GM19099 (cell line): ENCODE results near the gene EYA2.

ENCODE experiments used
- POLR2A ChIP-seq: IDR thresholded peaks from 3 replicates; pipeline ENCODE4 v1.6.1; 2011; ENCODE audit warnings: low read depth; ENCODE audit not compliant: insufficient read length; ENCODE audit errors: extremely low read depth

Gene EYA2

DNA sequence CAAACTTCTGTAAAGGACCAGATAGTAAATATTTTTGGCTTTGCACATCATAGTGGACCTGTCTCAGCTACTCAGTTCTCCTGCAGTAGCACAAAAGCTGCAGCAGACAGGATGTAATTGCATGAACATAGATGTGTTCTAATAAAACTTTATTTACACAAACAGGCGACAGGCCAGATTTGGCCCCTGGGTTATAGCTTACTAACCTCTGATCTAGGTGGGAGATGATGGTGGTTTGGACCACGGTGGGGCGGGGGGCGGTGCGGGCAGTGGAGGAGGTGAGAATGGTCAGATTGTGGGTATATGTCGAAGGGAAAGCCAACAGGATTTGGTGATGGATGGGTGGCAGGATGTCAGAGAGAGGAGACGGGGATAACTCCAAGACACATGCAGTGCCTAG is 265.6 kb downstream of the EYA2 start:
- no peak for TF ChIP-seq POLR2A

- TF ChIP-seq POLR2A: no peak
These were observed 266.3 kb downstream of the EYA2 start for GRCh38 chr20:47160992-47161391.

DNA sequence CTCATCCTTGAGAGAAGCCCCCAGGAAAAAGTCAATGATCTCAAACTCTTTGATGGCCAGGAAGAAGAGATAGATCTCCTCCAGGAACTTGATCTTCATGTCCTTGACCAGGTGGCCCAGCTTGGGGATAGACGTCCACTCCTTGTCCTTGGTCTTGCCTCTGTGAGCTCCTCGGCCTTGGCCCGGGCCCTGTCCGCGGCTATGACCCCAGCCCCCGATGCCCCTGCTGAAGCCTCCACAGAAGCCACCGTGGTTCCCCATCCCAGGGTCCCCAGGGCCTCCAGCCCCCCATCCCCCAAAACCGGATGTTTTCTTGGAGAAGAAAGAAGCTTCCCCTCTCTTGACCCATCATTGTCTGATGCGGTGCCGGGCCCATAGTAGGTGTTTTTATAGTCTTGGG is 266.8 kb downstream of the EYA2 start:
- TF ChIP-seq POLR2A: no peak

DNA sequence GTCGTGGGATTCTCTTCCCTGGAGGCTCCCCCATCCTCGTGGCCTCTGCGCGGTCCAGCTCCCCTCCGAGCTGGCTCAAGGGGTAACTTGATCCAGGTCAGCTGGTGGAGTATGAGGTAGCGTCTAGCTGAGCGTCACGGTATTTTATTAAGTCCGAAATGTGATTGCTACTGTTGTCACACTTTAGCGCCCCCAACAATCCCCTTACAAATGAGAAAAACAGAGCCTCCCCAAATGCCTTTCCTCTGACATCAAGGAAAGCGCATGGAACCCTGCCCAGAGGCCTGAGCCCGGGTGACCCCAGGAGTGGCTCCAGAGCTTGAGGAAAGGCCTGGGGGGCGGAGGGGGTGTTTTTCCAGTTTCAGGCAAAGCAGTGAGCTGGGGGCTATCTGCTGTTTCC is 269.5 kb downstream of the EYA2 start:
- no peak for TF ChIP-seq POLR2A

DNA sequence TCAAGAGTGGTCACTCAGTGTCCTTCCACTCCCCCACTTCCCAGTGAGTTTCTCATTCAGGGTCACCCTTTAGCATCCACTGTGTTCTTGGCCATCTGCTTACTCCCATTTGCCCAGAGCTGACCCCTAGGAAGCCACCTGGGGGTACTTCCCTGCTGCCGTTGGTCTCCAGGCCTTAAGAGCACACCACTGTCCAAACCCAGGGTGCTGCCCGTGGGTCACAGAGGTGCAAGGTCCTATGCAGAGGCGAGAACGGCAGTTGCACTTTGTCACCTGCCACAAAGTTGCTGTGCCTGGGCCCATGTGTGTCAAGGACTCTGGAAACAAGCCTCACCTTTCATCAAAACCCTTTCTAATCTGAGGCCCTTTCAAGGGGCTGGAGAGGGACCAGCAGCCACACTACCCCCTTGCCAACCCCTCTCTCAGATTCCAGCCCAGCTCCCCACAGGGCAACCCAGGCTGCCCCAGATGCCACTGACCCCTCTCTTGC is 270.8 kb downstream of the EYA2 start:
- TF ChIP-seq POLR2A: no peak

DNA sequence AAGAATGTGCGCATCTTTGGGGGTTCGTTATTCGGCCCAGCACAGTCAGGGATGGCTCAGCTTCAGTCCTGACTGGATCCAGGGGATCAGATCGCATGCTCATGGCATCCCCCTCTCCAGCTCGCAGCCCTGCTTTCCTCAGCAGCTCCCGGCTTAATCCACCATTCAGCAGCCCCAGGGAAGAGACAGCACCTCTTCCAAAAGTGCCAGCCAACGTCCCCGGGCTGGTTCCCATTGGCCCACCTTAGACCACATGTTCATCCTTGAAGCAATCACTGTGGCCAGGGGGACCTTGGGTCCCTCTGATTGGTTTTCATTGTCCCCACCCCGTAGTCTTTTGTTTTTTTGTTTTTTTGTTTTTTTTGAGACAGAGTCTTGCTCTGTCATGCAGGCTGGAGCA is 273.2 kb downstream of the EYA2 start:
- TF ChIP-seq POLR2A: no peak

DNA sequence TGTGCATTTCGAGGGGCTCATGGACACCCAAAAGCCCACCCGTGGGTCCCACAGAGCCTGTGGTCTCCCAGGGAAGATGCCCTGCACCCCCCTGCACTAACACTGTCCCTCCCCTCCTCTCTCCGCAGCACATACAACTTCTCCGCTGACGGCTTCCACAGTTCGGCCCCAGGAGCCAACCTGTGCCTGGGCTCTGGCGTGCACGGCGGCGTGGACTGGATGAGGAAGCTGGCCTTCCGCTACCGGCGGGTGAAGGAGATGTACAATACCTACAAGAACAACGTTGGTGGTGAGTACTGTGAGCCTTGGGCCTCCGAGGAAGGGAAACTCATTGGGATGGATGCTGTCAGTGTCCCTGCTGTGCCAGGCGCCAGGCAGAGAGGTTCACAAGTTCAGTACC is 277.9 kb downstream of the EYA2 start:
- no peak for TF ChIP-seq POLR2A

DNA sequence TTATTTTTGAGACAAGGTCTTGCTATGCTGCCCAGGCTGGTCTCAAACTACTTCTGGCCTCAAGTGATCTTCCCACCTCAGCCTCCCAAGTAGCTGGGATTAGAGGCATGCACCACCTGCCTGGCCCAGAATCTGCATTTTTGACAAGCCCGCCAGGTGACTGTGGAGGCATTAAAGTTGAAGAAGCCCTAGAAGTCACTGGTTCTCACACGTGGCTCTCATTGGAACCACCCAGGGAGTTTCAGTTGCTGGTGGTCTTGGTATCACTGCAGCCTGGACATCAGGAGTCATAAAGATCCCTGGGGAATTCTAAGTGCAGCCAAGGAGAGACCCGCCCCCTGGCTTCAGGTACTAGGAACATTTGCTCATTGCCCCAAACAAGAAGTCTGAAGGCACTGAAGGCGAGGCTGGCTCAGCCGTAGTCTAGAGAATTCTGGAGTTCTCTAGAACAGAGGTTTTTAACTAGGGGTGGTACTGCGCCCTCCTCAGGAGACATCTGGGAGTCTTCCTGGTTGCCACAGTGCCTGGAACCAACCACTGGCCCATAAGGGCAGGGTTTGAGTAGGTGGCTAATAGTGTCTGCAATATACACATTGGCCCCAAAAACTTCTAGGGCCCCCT is 279.1 kb downstream of the EYA2 start:
- TF ChIP-seq POLR2A: no peak

DNA sequence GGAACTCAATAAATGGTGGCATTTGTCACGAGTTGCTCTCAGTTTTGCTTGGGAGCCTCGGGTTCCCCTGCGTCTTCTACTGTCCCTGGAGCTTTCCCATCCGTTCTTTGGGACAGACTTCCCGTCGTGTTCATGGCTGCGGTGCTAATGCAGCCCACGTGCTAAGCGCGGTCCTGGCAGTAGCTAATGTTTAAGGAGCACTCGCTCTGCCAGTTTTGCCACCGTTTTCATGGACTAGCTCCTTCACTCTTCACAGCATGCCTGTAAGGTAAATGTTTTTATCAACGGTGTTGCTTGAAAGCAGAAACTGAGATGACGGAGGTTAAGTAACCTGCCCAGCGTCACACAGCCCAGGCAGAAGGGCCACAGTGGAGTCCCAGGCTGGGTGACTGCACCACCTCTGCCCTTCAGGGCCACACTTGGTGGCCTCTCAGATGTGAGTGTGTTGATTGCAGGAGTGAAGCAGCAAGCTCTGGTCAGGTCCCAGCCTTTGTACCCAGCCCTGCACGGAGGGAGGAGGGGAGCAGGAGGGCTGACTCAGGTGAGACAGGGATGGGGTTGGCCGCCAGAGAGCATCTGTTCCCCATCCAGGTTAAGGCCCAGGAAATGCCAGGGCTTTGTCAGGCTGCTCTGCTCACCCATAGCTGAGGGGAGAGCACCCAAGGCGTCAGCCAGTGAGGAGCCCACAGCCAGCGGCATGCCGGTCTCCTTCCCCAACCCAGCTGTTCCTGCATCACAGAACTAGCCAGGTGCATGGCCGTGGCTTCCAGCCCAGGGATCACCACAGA is 280.0 kb downstream of the EYA2 start:
- no peak for TF ChIP-seq POLR2A

- TF ChIP-seq POLR2A: no peak
These were observed 280.9 kb downstream of the EYA2 start for GRCh38 chr20:47175493-47175892.

DNA sequence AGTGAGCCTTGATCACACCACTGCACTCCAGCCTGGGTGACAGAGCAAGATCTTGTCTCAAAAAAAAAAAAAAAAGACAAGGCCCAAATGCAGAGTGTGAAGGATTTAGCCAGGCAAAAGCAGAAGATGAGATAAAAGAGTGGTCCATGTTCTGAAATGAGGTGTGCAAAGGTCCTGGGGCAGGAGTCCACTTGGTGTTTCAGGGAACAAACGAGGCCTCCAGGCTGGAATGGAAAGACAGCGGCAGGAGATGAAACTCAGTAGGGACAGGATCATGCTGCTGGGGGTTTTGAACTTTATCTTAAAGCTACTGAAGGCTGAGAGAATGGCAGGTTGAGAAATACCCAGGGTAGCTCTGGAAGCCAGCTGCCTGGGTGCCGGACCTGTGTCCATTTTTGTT is 283.6 kb downstream of the EYA2 start:
- no peak for TF ChIP-seq POLR2A

DNA sequence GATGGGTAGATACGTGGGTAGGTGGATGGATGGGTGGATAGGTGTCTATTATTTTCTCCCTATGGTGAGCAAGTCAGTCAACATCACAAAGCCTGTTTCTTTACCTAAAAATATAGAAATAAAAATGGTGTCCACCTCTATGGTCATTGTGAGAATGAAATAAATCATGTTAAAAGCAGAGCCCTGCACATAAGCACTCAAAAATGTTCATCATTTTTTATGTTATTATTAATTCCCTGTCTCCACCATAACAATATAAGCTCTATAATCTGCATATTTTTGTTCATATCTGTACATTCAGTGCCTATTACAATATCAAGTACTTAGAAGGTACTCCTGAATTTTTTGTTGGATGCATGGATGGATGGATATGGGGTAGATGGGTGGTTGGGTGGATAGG is 284.2 kb downstream of the EYA2 start:
- no peak for TF ChIP-seq POLR2A

- TF ChIP-seq POLR2A: no peak
These were observed 284.6 kb downstream of the EYA2 start for GRCh38 chr20:47179267-47179666.

DNA sequence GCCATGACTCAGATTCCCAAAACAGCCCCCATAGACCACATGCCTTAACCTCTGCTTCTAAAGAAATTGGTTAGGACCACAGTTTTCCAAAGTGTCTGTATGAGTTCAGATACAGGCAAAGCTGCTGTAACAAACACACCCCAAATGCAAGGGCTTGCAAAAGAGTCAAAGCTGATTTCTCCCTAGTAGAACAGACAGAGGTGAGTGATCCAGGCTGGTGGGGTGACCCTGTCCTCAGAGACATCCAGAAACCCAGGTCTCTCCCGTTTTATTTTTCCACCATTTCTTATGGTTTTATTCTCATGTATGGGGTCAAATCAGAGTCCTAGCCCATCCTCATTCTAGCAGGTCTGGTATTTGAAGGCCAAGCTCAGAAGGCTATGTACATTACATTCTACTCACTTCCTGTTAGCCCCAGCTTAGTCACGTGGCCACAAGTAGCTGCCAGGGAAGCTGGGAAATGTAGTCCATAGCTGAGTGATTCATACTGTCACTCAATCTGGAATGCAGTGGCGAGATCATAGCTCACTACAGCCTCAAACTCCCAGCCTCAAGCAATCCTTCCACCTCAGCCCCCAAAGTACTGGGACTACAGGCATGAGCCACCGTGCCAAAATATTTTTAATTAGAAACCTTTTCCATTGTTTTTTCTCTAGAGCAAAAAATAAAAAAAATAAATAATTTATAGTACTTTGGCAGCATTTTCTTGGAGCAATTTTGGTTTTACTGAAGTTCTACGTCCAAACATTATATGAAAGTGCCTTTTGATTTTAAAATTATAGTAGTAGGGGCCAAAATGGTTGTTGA is 286.6 kb downstream of the EYA2 start:
- no peak for TF ChIP-seq POLR2A

GRCh38 chr20:47183367-47183766 is 288.7 kb downstream of the EYA2 start:
- no peak for TF ChIP-seq POLR2A
